ENCODE data around the gene KLRB1.
"Not testable (repeated sequence)": the region's sequence is repeated elsewhere in the genome, so short reads cannot be mapped to it uniquely, and the experiment has no call there.

Gene KLRB1

DNA sequence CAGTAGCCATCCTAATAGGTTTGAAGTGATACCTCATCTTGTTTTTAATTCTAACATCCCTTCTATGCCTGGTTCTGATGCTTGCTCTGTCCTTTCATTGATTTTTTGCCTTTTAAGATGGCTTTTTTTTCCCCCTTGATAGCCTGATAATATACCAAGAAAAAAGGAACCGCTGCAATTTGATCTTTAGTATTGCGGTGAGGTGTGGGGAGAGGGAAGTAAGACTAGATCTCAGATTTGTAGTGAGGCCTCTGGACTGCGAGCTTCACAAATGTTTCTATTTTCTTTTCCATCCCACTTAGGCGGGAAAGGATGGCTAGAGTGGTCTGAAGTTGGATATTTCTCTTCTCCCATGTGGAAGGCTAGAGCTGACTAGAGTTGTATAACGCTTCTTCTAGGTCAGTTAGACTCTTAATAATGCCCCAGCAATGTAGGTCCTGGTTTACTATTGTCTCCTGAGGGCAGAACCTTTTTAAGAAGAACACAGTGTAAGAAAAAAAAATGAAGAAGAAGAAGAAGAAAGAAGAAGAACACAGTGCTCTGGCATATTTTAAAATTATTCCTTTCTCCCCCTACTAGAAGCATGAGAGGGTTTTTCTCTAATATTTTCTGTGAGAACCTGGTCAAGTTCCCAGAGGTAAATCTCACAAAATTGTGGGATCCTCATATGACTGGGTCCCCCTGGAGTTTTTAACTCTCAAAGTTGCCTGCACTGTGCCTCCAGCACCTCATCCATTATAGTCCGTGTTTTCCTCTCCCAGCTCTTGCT, 11.9 kb upstream of the KLRB1 start:
- DNase-seq, result no peak

DNA sequence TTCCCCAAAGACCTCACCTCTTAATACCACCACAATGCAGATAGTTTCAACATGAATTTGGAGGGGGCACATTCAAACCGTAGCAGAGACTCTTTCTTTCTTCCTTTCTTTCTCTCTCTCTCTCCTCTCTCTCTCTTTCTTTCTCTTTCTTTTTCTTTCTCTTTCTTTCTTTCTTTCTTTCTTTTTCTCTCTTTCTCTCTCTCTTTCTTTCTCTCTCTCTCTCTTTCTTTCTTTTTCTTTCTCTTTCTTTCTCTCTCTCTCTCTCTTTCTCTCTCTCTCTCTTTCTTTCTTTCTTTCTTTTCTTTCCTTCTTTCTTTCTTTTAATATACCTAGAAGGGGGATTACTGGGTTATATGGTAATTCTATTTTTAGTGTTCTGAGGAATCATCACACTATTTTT, 11.2 kb upstream of the KLRB1 start:
- DNase-seq, result not testable (repeated sequence)

DNA sequence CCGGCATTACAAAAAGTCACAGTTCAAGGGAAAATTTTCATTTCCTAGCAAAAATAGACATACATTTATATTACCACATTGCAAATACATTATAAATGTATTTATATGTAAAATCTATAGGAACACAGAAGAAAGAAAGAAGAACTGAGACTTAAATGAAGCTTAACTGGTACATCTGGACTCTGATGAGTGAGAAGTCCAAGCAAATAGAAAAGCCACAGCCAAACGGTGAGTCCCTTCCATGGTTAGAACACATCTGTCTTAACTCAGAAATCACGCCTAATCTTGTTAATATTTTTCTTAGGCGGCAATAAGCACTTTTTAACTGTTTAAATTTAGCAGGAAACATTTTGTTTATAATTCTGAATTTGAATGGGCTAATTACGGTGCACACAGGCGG, 9.4 kb upstream of the KLRB1 start:
- DNase-seq, result no peak

DNA sequence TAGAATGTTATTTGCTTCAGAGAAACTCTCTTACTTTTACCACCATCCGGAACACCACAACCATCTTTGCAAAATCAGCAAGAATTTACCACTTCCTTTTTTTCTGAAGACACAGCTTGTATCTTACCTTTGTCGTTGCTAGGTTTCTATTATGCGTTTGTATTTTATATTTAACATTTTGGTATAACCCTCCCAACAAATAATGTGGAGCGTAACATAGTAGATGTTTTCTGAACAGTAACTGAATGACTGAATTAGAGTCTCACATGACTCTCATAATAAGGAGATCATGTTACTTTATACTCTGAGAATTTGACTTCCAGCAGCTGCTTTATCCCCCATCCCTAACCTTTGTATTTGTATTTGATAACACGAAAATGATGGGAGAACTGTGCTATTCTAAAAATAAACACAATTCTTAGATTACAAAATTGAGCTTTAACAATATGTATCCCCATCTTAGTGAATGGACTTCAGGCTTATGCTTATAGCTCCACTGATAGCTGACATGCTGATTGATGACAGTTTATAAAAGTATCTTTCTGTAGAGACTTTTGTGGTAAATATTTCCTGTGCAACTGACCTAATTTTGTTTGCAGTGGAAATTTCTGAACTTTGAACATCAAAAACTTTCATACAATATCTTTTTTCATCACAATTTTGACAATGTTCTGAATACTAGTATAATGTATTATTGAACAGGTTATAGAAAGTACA, 7.9 kb upstream of the KLRB1 start:
- DNase-seq, result no peak

DNA sequence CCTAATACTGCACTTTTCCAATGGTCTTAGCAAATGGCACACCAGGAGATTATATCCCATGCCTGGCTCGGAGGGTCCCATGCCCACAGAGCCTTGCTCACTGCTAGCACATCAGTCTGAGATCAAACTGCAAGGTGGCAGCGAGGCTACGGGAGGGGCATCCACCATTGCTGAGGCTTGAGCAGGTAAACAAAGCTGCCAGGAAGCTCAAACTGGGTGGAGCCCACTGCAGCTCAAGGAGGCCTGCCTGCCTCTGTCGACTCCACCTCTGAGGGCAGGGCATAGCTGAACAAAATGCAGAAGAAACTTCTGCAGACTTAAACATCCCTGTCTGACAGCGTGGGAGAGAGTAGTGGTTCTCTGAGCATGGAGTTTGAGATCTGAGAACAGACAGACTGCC, 2.9 kb upstream of the KLRB1 start:
- DNase-seq, result not testable (repeated sequence)

DNA sequence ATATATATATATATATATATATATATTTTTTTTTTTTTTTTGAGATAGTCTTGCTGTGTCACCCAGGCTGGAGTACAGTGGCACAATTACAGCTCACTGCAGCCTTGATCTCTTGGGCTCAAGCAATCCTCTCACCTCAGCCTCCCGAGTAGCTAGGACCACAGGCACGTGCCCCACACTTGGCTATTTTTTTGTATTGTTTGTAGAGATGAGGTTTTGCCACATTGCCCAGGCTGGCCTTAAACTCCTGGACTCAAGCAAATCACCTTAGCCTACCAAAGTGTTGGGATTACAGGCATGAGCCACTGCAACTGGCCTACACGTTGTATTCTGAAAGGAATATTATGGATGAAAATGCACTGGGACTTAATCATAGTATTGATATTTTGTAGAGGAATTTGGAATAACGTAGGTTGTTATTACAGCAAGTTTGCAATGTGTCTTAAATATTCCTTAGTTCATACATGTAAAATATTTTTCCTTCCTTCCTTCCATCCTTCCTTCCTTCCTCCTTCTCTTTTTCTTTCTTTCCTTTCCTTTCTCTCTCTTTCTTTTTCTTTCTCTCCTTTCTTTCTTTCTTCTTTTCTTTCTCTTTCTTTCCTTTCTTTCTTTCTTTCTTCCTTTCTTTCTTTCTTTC, 862 bp downstream of the KLRB1 start:
- DNase-seq, result no peak

DNA sequence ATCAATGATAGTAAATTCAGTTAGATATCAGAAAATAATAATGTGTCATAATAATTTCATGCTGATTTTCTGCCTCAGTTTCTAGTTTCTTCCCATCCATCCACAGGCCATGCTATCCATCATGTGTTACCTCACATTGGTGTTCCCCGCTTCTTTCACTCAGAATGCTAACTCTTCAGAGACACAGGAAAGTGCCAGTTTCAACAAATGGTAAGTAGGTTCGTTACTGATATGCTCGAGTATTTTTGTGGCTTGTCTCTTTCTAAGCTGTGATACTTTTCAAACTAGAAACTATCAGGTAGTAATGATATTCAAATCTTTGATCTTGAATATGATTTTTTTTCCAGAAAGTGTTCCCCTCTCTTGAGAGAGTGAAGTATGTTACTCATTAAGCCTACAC, 1.5 kb downstream of the KLRB1 start:
- no peak for DNase-seq

DNA sequence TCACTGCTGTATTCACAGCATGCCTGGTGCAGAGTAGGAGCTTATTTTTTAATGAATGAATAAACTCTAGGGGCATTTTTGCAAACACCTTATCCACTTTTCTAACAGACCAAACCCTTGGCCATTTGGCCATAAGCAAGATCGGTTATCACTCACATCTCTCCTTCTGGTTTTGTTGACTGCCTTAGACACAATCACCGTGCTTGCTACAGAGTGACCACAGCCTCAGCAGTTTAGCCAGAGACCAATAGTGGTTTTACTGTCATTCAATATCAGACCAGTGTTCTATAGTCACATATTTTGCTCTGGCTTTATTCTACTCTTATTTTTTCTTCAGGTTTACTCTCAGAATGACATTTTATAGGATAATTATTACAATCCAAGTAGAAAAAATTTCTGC, 2.2 kb downstream of the KLRB1 start:
- DNase-seq, result no peak

DNA sequence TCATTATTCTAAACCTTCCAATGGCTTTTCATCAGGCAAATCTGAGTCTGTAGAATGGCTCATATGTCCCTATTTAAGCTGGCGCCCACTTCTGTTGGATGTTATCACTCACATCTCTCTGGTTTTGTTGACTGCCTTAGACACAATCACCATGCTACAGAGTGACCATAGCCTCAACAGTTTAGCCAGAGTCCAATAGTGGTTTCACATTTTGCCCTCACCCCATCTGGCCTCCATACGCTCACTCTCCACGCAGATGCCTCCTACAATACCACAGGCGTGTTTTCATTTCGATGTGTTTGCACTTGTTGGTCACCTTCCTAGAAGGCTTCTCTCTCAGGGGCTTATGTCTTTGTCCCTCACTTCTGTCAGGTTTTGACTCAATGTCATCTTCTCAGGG, 3.4 kb downstream of the KLRB1 start:
- no peak for DNase-seq

DNA sequence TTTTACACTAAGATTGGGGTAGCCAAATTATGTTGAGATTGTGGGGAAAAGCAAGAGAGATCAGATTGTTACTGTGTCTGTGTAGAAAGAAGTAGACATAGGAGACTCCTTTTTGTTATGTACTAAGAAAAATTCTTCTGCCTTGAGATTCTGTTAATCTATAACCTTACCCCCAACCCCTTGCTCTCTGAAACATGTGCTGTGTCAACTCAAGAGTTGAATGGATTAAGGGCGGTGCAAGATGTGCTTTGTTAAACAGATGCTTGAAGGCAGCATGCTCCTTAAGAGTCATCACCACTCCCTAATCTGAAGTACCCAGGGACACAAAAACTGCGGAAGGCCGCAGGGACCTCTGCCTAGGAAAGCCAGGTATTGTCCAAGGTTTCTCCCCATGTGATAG, 7.3 kb downstream of the KLRB1 start:
- DNase-seq, result not testable (repeated sequence)

DNA sequence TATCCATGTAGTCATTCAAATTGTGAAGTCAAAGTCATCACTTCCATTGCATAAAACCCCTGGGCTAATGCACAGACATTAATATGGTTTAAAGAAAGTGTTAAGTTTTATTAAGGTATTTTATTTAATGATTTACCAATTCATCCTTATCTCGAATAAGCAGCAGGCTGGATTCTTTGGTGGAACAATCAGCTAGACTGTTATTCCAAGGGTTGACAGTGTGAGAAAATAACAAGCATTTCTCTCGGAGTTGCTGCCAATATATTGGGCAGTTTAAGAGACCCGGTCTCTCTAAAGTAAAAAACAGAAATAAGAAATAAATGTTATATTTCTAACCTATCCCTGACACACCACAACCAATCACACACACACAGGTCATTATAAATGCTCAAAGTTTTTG, 9.4 kb downstream of the KLRB1 start:
- no peak for DNase-seq

DNA sequence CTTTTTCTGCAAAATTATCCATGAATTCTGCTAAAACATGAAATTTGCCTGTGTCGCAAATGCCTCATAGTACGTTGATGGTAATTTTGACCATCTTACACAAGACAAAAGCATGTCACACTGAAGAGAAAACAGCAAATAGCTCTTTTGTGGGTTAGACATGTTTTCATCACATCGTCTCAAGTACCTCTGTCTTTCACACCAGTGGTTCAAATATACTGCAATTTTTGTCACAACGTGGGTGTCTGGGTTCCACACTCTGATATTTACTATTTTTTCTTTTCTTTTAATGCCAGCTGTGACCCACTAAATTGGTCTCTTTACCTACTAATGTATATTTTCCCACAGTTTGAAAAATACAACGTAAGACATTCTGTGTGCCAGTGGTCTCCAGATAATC, 10.4 kb downstream of the KLRB1 start:
- DNase-seq, result no peak

DNA sequence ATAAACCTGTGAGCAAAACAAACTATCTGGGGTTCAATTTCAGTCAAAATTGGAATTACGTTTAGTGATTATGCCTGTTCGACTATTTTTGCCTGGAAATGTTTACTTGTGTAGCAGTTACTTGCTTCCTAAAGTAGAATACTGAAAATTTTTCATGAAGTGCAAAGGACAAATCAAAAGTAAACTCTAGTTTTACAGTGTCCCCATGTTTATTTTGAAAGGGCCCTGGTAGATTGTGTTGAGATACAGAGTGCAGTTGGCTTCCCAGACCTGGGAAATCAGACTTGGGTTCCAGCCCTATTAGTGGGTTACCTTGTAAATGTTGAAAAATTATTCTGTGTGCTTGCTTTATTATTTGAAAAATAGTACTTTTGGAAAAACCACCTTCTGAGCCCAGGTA, 17.3 kb downstream of the KLRB1 start:
- no peak for DNase-seq

DNA sequence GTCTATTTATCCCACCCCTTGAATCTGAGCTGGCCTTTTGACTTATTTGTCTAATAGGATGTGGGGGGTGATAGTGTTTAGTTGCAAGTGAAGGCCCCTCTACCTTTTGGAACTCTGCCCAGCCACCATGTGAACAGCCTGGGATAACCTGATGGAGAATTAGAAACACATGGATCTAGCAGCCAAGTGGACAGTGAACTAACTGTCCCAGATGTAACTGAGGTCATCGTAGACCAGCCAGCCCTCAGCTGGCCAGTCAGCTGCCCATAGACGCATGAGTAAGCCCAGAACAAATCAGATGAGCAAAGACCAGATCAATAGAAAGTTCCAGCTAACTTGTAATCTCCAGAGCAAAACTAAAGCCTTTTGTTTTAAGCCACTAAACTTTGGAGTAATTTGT, 19.0 kb downstream of the KLRB1 start:
- no peak for DNase-seq

DNA sequence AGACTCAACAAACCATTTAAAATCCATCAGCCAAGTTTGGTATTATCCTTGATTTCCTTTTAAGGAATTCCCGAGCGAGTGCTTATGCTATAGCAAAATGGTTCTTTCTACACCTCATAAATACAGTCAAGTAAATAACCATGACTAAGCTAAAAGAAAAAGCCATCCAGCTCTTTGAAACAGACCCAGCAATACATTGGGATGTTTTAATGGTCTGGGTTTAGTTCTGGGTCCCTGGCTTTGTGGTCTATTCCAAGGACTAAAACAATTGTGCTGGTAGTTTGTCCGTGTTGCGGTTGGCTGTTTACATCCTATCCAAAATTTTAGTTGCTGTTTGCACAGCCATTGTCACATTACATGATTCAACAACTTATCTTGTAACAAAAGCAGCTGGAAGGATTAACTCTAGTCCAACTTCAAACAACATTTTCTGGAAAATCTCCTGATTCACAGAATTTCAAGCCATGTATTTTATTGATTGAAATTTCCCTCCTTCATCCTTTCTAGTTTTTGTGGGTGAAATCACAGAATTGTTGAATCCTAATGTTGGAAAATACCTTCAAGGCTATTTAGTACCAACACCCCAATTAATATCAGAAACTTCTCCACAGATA, 19.6 kb downstream of the KLRB1 start:
- no peak for DNase-seq

DNA sequence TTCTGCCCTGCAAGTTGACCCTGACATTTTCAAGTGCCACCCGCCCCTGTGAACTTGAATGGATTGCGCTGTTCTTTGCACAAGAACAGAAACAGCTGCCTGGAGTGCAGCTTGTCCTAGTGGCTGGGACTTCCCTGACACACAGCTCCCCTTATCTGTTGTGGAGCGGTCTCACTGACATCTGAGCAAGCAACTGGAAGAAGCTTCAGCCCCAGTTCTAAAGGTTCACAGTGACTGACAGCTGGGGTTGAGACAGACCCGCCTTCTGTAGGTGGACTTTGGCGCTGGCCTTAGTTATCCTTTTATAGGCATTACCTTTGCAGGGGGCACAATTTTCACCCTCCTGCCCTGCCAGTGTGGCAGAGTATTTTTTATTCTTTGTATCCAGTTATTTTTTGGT, 30.0 kb downstream of the KLRB1 start:
- not testable (repeated sequence) for DNase-seq

DNA sequence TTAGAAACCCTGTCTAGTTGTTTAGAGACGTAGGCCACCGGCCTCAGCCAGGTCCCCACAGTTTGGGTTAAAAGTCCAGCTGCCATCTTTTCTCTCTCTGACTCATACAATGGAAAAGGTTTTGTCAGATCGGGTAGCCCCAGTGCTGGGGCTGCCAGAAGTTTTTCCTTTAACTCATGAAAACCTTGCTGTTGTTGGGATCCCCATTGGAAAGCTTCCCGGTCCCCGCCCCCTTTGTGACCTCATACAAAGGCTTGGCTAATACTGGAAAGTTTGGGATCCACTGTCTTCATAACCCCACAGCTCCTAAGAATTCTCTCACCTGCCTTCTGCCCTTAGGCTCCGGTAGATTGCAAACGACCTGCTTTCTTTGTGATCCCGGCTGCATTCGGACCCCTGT, 40.6 kb downstream of the KLRB1 start:
- not testable (repeated sequence) for DNase-seq

DNA sequence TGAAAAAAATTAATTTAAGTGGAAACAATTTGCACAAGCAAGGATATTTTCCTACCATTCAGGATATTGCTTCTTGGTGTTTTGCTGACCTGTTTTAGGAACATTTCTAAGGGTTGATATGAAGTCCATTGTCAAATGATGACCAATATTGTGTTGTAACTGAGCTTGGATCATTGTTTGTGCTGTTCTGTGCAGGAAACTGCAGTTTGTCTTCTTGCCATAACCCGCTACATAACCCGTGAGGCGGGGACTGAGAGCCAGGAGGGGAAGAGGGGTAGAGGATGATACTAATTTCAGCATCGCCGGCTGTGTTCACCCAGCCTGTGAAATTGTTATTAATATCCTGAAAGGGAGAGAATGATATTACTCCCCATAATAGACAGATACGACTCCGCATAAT, 41.6 kb downstream of the KLRB1 start:
- DNase-seq, result not testable (repeated sequence)

DNA sequence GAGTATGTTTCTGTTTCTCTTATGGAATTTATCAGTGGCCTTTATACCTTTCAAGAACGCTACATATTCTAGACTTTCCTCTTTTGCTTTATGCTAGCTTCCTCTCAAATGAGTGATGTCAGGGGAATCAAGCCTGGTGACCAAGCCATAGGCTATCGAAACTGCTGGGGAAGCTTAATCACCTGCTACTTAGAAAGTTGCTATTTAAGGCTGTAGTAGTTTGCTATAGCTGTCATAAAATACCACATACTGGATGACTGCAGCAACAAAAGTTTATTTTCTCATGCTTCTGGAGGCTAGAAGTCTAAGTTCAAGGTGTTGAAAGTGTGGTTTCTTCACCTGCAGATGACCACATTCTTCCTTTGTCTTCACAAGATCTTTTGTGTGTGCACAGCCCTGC, 43.3 kb downstream of the KLRB1 start:
- DNase-seq, result not testable (repeated sequence)

DNA sequence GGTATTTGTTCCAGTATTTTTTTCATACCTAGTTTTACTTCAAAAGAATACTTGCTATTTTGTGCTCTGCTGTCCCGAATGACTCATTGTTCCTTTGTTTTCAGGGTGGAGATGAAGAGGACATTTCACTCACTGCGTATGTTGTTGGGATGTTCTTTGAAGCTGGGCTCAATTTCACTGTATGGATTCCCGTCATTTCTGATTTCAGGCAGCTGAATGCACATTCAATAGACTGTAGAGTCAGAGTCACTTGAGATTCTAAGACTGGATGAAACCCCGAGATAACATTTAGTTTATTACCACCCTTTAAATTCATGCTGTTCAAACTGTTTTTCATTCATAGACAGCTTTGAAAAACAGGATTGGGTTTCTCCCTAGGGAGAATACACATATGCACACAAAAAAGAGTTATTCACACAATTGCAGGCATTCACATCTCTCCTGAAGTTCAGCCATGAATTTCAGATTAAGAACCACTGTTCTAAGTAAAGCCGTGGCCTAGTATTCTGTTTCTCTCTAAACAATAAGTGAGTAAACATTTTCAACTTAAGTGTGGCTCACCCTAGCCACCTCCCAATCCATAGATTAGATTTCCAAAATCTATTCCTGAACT, 44.8 kb downstream of the KLRB1 start:
- DNase-seq, result not testable (repeated sequence)

DNA sequence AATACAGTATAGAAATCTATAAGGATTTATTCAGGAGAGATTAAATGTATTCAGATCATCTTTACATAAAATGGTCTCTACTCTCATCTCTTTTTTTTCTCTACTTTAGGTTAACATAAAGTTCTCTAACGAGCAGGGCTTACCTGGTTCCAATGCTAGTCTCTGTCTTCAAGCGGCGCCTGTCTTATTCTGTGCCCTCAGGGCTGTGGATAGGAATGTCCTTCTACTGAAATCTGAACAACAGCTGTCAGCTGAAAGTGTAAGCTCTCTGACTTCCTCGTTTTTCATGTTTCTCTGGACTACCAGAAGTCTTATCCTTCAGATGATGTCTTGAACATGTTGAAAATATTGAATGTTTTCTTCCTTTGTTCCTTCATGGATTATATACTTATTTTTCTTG, 62.2 kb downstream of the KLRB1 start:
- DNase-seq, result not testable (repeated sequence)

Data from DMS79 (cell line).